Fibroblast of lung (primary cell): Measurements from ENCODE around the gene RAB3A. TPM values are rescaled to one million over a fixed set of nuclear protein-coding genes. Genes with fewer than 3 reads are reported as not detected.

Source experiments
- DNase-seq, 2 donors: peaks; one replicate each; pipeline versions ENCODE4 v3.0.0 to v3.0.0-alpha.2; 2010; ENCODE audit warnings: low read depth in 2 of 2
- H2AFZ ChIP-seq: 2 replicates; pipeline ENCODE4 v1.5.1; 2012; ENCODE audit warnings: low read length, control low read depth, inconsistent platforms
- H3K27ac ChIP-seq: 2 replicates; pipeline ENCODE4 v1.5.1; 2011; ENCODE audit warnings: low read length, control low read depth; ENCODE audit not compliant: insufficient read depth
- H3K27me3 ChIP-seq: 2 replicates; pipeline ENCODE4 v1.5.1; 2011; ENCODE audit warnings: mild to moderate bottlenecking, low read length; ENCODE audit not compliant: control insufficient read depth, insufficient read depth
- H3K36me3 ChIP-seq: 2 replicates; pipeline ENCODE4 v1.5.1; 2011; ENCODE audit warnings: low read length; ENCODE audit not compliant: control insufficient read depth, insufficient read depth
- H3K4me1 ChIP-seq: 2 replicates; pipeline ENCODE4 v1.5.1; 2011; ENCODE audit warnings: low read length; ENCODE audit not compliant: control insufficient read depth, insufficient read depth; ENCODE audit errors: extremely low read depth
- H3K4me2 ChIP-seq: 2 replicates; pipeline ENCODE4 v1.5.1; 2011; ENCODE audit warnings: low read length, control low read depth; ENCODE audit not compliant: insufficient read depth; ENCODE audit errors: extremely low read depth
- H3K4me3 ChIP-seq, 4 experiments: fragments of 200-600 bp in 1 of 4; sonication (generic) in 1 of 4; replicated peaks in 1 of 4; 2 replicates each; pipeline ENCODE4 v1.5.1; 2011 to 2016; ENCODE audit warnings: low read length in 4 of 4, low read depth in 3 of 4, mild to moderate bottlenecking in 3 of 4, control low read depth in 2 of 4, inconsistent platforms in 1 of 4, mixed read lengths in 1 of 4; ENCODE audit not compliant: insufficient read depth in 1 of 4; ENCODE audit errors: control extremely low read depth in 1 of 4
- H3K79me2 ChIP-seq: 2 replicates; pipeline ENCODE4 v1.5.1; 2012; ENCODE audit warnings: mild to moderate bottlenecking, low read length, inconsistent platforms; ENCODE audit not compliant: control insufficient read depth, insufficient read depth
- H3K9ac ChIP-seq: 2 replicates; pipeline ENCODE4 v1.5.1; 2011; ENCODE audit warnings: mild to moderate bottlenecking, low read length, control low read depth; ENCODE audit not compliant: insufficient read depth
- H3K9me3 ChIP-seq: 2 replicates; pipeline ENCODE4 v1.5.1; 2012; ENCODE audit warnings: low read depth, low read length; ENCODE audit not compliant: control insufficient read depth, insufficient read depth
- H4K20me1 ChIP-seq: 2 replicates; pipeline ENCODE4 v1.5.1; 2011; ENCODE audit warnings: low read length; ENCODE audit not compliant: control insufficient read depth, insufficient read depth; ENCODE audit errors: extremely low read depth
- CTCF ChIP-seq, 2 donors: IDR thresholded peaks in 1 of 2; conservative IDR thresholded peaks in 1 of 2; 1 replicate in 1 of 2; 2 replicates in 1 of 2; pipeline ENCODE4 v1.5.1; 2011 to 2012; ENCODE audit warnings: low read length in 2 of 2, control low read depth in 1 of 2, inconsistent platforms in 1 of 2, low read depth in 1 of 2, mild to moderate bottlenecking in 1 of 2
- EZH2 ChIP-seq: IDR thresholded peaks from 2 replicates; pipeline ENCODE4 v1.5.1; 2012; ENCODE audit warnings: low read length, control low read depth, mild to moderate bottlenecking; ENCODE audit errors: missing control alignments
- polyA plus RNA-seq, 2 donors: library from polyadenylated mRNA; depleted of rRNA in 1 of 2; stranded (reverse) in 1 of 2; unstranded in 1 of 2; fragments of >200 nt; gene quantifications; 2 replicates each; pipeline ENCODE4 v1.2.1, GENCODE V29; 2011 to 2012; ENCODE audit warnings: missing spikeins in 1 of 2
- total RNA-seq: library from RNA; depleted of rRNA; stranded (reverse); fragments of >200 nt; gene quantifications from 2 replicates; pipeline ENCODE4 v1.2.1, GENCODE V29; 2014

RAB3A gene
- total and polyA plus RNA-seq, 2 donors (not counting 1 experiment from before 2014, with no cell fraction given), result 2.0 to 3.6 TPM

DNA sequence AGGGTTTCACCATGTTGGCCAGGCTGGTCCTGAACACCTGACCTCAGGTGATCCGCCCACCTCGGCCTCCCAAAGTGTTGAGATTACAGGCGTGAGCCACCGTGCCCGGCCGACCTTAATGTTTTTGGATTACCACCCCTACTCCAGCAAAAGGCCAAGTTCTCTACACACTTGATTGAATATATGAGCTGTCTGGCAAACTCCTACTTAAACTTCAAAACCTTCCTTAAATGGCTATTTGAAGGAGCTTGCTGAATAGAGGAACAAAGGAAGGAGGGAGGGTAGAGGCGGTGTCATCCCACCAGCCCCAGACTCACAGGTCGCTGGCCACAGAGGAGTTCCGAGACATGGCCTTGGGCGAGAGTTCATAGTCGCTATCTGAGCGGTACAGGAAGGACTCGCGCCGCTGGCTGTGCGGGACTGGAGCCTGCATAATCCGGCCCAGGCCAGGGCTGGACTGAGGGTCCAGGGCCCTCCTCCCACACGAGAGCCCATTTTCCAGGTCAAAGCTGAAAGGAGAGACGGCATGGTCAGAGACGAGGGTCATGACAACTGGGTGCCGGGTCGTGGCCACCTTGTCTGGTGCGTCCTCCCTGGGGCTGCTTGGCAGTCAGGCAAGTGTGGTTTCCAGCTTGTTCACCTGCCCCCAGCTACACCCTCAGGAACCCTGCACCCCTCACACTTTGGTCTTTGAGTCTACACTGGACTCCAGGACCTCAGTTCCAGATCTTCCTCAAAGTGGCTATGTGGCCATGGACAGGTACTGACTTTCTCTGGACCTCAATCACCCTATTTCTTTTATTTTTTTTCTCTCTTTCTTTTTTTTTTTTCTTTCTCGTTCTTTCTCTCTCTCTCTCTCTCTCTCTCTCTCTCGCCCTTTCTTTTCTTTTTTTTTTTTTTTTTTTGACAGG, 18.2 kb upstream of the RAB3A start:
- Histone ChIP-seq H3K79me2 (no peaks in the 10 kb centered on the region), H3K9ac (no peak overlapping the region), H2AFZ (no peak overlapping the region), H3K4me2 (no peak overlapping the region), H4K20me1 (no peaks in the 10 kb centered on the region), H3K27ac (no peak overlapping the region), H3K4me3 (no peak overlapping the region), H3K36me3 (no peaks in the 10 kb centered on the region), H3K9me3 (no peaks in the 10 kb centered on the region), H3K27me3 (no peaks in the 10 kb centered on the region), H3K4me1 (no peaks in the 10 kb centered on the region)
- TF ChIP-seq EZH2, result no peak
- no peak for TF ChIP-seq CTCF (conservative IDR thresholded peaks at IDR 0.05 in 1 of 2, IDR thresholded peaks at IDR 0.05 in 1 of 2; ENCODE audit: low read depth in 1 of 2, low read length in 2 of 2)
- DNase-seq, result no peak

GRCh38 chr19:18220632-18221275, 16.9 kb upstream of the RAB3A start:
- no peaks in the 10 kb centered on the region for H3K79me2 ChIP-seq

More at GRCh38 chr19:18220632-18221275, 16.9 kb upstream of the RAB3A start:
- no peaks in the 10 kb centered on the region for H3K27me3 ChIP-seq
- H3K9me3 ChIP-seq, result no peaks in the 10 kb centered on the region
- H3K4me1 ChIP-seq, result no peaks in the 10 kb centered on the region
- H4K20me1 ChIP-seq, result no peaks in the 10 kb centered on the region
- no peak overlapping the region for H3K27ac ChIP-seq
- no peak overlapping the region for H3K9ac ChIP-seq
- no peak overlapping the region for H2AFZ ChIP-seq
- no peak for DNase-seq
- H3K4me2 ChIP-seq, result no peak overlapping the region
- H3K36me3 ChIP-seq, result no peaks in the 10 kb centered on the region
- H3K4me3 ChIP-seq, result no peak overlapping the region
- no peak for TF ChIP-seq CTCF (conservative IDR thresholded peaks at IDR 0.05 in 1 of 2, IDR thresholded peaks at IDR 0.05 in 1 of 2; ENCODE audit: low read depth in 1 of 2, low read length in 2 of 2)
- TF ChIP-seq EZH2, result no peak
